Bronchial smooth muscle cell (primary cell): ENCODE results near the gene VCX3B. TPM values are rescaled to one million over a fixed set of nuclear protein-coding genes. Genes with fewer than 3 reads are reported as not detected.

Source experiments
- total RNA-seq: library from RNA; depleted of rRNA; stranded (reverse); fragments of >200 nt; gene quantifications from 2 replicates; pipeline ENCODE4 v1.2.1, GENCODE V29; 2014

Gene VCX3B
- total RNA-seq, result not detected in 2 replicates

GRCh38 chrX:8464530-8464929 lies at the start of gene VCX3B:
VCX3B (plus strand) TSS chrX:8464830; CDS start chrX:8465451, 621 bp downstream.

